Smooth muscle cell (in vitro differentiated cells): ENCODE data around the gene ATOH8. TPM values are rescaled to one million over a fixed set of nuclear protein-coding genes. Genes with fewer than 3 reads are reported as not detected.

Source experiments
- DNase-seq: peaks from one replicate; lab custom pipeline; 2025; ENCODE audit not compliant: unreplicated experiment; lab: John Stamatoyannopoulos, UW
- H2AFZ ChIP-seq: fragments of 200-600 bp; sonication (generic); 2 replicates; pipeline ENCODE4 v1.6.0; 2016; ENCODE audit warnings: antibody characterized with exemption, low read depth, mild to moderate bottlenecking
- H3F3A ChIP-seq: fragments of 200-600 bp; sonication (generic); 2 replicates; pipeline ENCODE4 v1.6.0; 2017; ENCODE audit warnings: antibody characterized with exemption, low read depth
- H3K27ac ChIP-seq: fragments of 200-600 bp; sonication (generic); 2 replicates; pipeline ENCODE4 v1.5.1; 2016; ENCODE audit warnings: low read depth, mild to moderate bottlenecking
- H3K27me3 ChIP-seq: fragments of 200-600 bp; sonication (generic); 2 replicates; pipeline ENCODE4 v1.6.1; 2016; ENCODE audit warnings: low read depth, mild to moderate bottlenecking
- H3K36me3 ChIP-seq: fragments of 200-600 bp; sonication (generic); 2 replicates; pipeline ENCODE4 v1.5.1; 2016; ENCODE audit warnings: low read depth
- H3K4me1 ChIP-seq: fragments of 200-600 bp; sonication (generic); 2 replicates; pipeline ENCODE4 v1.5.1; 2016; ENCODE audit warnings: low read depth
- H3K4me2 ChIP-seq: fragments of 200-600 bp; sonication (generic); 2 replicates; pipeline ENCODE4 v1.6.0; 2016; ENCODE audit warnings: mild to moderate bottlenecking
- H3K4me3 ChIP-seq: fragments of 200-600 bp; sonication (generic); 2 replicates; pipeline ENCODE4 v1.5.1; 2016; ENCODE audit warnings: mild to moderate bottlenecking
- H3K79me2 ChIP-seq: fragments of 200-600 bp; sonication (generic); 2 replicates; pipeline ENCODE4 v1.6.0; 2016; ENCODE audit warnings: low read depth, mild to moderate bottlenecking
- H3K9ac ChIP-seq: fragments of 200-600 bp; sonication (generic); 2 replicates; pipeline ENCODE4 v1.6.0; 2016; ENCODE audit warnings: low read depth
- H3K9me3 ChIP-seq: fragments of 200-600 bp; sonication (generic); replicated peaks from 2 replicates; pipeline ENCODE4 v1.5.1; 2016; ENCODE audit warnings: low read depth
- H4K20me1 ChIP-seq: fragments of 200-600 bp; sonication (generic); 2 replicates; pipeline ENCODE4 v1.6.0; 2016; ENCODE audit warnings: low read depth
- CTCF ChIP-seq: fragments of 200-600 bp; sonication (generic); IDR thresholded peaks from 2 replicates; pipeline ENCODE4 v1.5.1; 2017; ENCODE audit warnings: borderline replicate concordance, mild to moderate bottlenecking, antibody characterized with exemption; ENCODE audit not compliant: insufficient read depth, poor library complexity, severe bottlenecking
- WGBS: methylation state at CpG from one replicate; pipeline ENCODE4 v1.1.7; 2016; ENCODE audit warnings: low lambda C conversion rate; 5-methylcytosine and 5-hydroxymethylcytosine counted together
- polyA plus RNA-seq: library from polyadenylated mRNA; unstranded; fragments of >200 nt; fragmentation: Nextera tagmentation; extraction: Ambion mirVana; gene quantifications from 2 replicates; pipeline ENCODE4 v1.2.1, GENCODE V29; 2016
- total RNA-seq: library from RNA; depleted of rRNA; stranded (reverse); fragments of >200 nt; gene quantifications from 2 replicates; pipeline ENCODE4 v1.2.3, GENCODE V29; 2014

The ATOH8 gene
- total and polyA plus RNA-seq, 2 experiments from 2014 or later, result 5.2 to 6.5 TPM

- Histone ChIP-seq H3K4me1 (peaks cover 12% of the 10 kb centered on the region), H3K79me2 (no peaks in the 10 kb centered on the region), H3K36me3 (no peaks in the 10 kb centered on the region), H3K27ac (no peak overlapping the region), H3K4me2 (peak overlapping the region; percentile 17), H4K20me1 (no peaks in the 10 kb centered on the region), H2AFZ (no peak overlapping the region), H3K4me3 (no peak overlapping the region), H3F3A (no peaks in the 10 kb centered on the region), H3K9ac (no peak overlapping the region), H3K27me3 (no peaks in the 10 kb centered on the region), H3K9me3 (no peaks in the 10 kb centered on the region)
- no peak for DNase-seq
- TF ChIP-seq CTCF, result no peak
- WGBS, result 71% methylated on average over 22 of the region's 22 CpGs
These were observed 42.8 kb downstream of the ATOH8 start for GRCh38 chr2:85796341-85797262.

- WGBS, result 93% methylated on average over 13 of the region's 13 CpGs
These were observed 43.5 kb downstream of the ATOH8 start for GRCh38 chr2:85797263-85797660.

GRCh38 chr2:85797921-85798320, 44.1 kb downstream of the ATOH8 start:
- Histone ChIP-seq H3F3A (no peaks in the 10 kb centered on the region), H3K27ac (no peak overlapping the region), H2AFZ (no peak overlapping the region), H3K27me3 (no peaks in the 10 kb centered on the region), H4K20me1 (no peaks in the 10 kb centered on the region), H3K4me3 (no peak overlapping the region), H3K9me3 (no peaks in the 10 kb centered on the region), H3K4me2 (no peak overlapping the region), H3K9ac (no peak overlapping the region), H3K36me3 (no peaks in the 10 kb centered on the region), H3K79me2 (no peaks in the 10 kb centered on the region), H3K4me1 (peaks cover 12% of the 10 kb centered on the region)
- 64% methylated on average over 6 of the region's 6 CpGs for WGBS
- peak; percentile 40 for TF ChIP-seq CTCF
- DNase-seq, result no peak

More at GRCh38 chr2:85797263-85797660, 43.5 kb downstream of the ATOH8 start:
- H3K79me2 ChIP-seq, result no peaks in the 10 kb centered on the region
- H3F3A ChIP-seq, result no peaks in the 10 kb centered on the region
- TF ChIP-seq CTCF, result no peak
- H3K27me3 ChIP-seq, result no peaks in the 10 kb centered on the region
- no peak overlapping the region for H3K4me3 ChIP-seq
- H3K9me3 ChIP-seq, result no peaks in the 10 kb centered on the region
- no peak overlapping the region for H3K27ac ChIP-seq
- H4K20me1 ChIP-seq, result no peaks in the 10 kb centered on the region
- H3K4me1 ChIP-seq, result peaks cover 12% of the 10 kb centered on the region
- no peak overlapping the region for H3K4me2 ChIP-seq
- no peak for DNase-seq
- H3K9ac ChIP-seq, result no peak overlapping the region
- H2AFZ ChIP-seq, result no peak overlapping the region
- no peaks in the 10 kb centered on the region for H3K36me3 ChIP-seq
